GM21423 (cell line): ENCODE data around the gene CACHD1.

ENCODE experiments used
- ATAC-seq: cut with Tn5 transposase; IDR thresholded peaks from one replicate; pipeline ENCODE4 v1.9.1; 2021; ENCODE audit warnings: mild to moderate bottlenecking, moderate library complexity; ENCODE audit not compliant: unreplicated experiment

Gene CACHD1

DNA sequence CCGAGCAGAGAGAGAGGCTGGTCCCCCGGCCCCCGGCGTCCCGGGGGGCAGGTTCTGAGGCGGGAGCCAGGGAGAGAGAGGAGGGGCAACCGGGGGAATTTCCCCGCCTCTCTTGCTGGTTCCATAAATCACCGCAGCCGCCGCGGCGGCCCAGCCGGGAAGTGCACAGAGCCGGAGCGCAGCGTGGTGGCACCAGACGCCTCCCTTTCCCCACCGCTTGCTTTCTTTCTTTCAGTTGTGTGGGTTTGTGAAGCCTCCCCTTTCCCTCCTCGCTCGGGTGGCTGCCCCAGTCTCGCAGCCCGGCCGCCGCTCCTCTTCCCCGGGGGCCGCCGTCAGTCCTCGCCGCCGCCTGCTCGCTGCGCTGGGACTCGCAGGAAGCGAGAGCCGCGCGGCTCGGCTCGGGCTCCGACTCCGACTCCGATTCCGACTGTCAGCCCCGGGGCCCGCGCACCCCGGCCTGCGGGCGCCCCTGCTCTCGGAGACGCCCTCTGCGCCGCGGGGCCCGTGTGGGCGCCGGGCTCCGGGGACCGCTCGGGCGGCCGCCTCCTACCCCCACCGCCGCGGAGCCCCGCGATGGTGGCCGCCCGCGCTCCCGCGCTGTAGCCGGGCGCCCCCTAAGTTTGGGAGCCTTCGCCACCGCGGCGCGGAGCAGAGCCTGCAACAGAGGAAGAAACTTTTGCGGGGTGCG lies at the start of gene CACHD1:
Gene CACHD1 (plus strand): TSS at position 153 of the 688 bp plus-strand sequence. CDS start 616 bp downstream, outside the sequence.
- ATAC-seq = peak; percentile 81

DNA sequence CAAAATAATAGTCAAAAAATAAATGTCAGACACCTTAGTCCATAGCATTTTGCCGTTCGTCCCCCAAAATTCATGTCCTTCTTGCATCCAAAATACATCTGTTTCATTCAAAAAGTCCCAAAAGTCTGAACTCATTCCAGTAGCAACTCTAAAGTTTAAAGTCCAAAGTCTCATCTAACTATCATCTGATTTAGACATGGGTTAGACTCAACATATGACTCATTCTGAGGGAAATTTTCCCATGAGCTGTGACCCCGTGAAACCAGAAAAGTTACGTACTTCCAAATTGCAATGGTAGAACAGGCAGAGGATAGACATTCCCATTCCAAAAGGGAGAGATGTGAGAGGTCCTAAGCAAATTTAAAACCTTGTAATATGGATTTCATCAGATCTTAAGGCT lies 48.6 kb upstream of the CACHD1 start:
- ATAC-seq = no peak

DNA sequence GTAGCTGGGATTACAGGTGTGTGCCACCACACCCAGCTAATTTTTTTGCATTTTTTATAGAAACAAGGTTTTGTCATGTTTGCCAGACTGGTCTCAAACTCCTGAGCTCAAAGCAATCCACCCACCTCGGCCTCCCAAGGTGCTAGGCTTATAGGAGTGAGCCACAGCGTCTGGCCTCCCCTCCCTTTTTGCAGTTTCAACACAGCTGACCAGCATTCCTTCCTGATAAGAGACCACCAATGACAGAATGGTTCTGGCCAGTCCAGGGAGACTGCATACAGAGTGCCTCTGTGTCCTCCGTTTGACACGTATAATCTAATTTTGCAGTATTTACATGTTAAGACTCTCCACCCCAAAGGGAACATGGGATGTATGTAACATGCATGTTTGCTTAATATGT lies 46.4 kb upstream of the CACHD1 start:
- ATAC-seq = no peak

DNA sequence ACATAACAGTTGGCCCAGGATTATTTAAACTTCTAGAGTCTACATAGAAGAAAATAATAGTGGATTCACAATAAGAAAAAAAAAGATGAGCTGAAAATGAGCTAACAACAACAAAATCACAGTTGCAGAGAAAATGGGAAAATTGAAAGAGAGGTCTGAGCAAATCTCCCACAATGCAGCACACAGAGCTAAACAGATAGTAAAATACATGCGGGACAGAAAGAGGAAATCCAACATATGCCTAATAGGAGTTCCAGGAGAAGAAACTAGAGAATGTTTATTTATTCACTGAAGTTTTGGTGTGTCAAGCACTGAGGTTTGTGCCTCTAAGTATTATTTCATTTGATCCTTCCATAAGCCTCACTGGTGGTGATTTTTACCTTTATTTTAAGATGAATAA lies 45.5 kb upstream of the CACHD1 start:
- no peak for ATAC-seq

DNA sequence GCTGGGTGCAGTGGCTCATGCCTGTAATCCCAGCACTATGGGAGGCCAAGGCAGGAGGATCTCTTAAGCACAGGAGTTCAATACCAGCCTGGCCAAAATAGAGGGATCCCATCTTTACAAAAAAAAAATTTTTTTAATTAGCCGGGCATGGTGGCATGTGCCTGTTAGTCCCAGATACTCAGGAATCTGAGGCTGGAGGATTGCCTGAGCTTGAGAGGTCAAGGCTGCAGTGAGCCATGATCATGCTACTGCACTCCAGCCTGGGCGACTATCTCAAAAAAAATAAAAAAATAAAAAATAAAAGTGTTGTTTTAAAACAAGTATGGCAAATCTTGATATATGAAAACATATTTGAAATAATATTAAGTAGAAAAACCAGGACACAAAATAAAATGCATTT lies 44.4 kb upstream of the CACHD1 start:
- ATAC-seq = no peak

DNA sequence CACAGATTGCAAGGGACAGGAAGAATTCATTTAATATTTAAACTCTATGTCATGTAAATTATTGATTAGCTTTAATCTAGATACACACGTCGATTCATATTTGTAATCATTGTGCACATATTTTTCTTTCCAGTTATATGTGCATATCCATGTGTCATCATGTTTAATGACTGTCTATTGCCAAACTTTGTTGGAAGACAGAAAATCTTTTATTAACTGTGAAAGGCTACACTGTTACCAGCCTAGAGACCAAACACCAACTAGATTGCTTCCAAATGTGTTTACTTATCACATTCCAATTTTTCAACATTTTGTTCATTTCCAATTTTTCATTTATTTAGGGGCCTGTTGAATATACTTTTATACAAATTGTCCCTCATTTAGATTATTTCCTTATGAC lies 43.2 kb upstream of the CACHD1 start:
- no peak for ATAC-seq

DNA sequence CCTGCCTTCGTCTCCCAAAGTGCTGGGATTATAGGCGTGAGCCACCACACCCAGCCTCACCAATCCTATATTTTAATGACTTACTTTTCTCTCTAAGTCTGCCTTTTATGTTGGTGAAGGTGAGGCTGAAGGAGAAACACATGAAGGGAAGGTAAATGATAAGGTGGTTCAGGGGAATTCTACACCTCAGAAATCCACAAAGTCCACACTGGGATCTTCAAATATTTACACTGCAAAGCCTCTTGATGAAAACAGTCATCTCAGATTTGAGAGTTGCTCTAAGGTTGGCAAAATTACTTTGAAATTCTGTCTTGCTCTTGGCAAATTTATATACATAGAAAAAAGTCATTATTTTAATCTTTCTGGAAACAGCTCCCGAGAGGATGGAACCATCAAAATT lies 42.0 kb upstream of the CACHD1 start:
- no peak for ATAC-seq

DNA sequence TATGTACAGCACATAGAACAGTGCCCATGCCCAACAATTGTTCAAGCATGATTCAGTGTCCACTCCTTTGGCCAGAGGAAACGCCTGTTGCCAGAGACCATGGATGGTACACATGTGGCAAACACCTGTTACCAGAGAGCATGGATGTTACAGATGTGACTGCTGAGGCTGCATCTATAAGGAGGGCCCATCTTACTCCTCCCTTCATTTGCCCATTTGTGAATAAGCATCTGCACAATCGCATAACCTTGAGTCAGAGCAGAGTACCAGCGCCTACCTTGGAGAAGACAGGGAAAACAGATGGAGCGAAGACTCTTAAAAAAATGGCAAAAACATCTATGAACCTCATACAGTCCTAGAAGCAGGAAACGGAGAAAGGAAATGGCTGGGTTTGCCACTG lies 36.6 kb upstream of the CACHD1 start:
- ATAC-seq = no peak

DNA sequence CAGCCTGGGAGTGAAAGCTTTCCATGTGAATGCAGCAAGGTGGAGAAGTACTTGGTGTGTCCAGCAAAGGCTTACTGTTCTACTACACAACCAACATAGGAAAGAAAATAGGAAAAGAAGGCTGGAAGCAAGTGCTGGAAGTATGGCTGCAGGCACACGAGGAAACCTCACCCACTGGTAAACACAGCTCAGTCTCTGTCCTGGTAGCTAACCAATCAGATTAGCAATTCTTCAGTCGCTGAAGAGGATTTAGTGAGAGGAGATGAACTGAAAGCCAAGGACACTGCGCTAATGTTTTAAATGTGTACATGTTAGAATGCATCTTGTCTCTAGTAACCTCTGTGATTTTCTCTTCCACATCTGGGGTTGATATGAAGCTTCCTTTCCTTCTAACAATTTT lies 36.2 kb upstream of the CACHD1 start:
- ATAC-seq = no peak

DNA sequence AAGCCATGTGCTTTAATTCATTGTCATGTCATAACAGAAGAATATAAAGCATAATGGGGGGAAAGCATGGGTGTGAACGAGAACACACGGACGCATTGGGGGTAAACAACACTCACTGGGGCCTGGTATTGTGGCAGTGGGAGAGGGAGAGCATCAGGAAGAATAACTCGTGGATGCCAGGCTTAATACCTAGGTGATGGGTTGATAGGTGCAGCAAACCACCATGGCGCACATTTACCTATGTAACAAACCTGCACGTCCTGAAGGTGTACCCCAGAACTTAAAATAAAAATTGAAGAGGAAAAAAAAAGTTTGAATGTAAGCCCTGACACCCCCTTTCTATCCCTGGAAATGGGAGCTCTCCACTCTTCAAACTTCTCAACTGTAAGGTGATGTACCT lies 34.9 kb upstream of the CACHD1 start:
- no peak for ATAC-seq

DNA sequence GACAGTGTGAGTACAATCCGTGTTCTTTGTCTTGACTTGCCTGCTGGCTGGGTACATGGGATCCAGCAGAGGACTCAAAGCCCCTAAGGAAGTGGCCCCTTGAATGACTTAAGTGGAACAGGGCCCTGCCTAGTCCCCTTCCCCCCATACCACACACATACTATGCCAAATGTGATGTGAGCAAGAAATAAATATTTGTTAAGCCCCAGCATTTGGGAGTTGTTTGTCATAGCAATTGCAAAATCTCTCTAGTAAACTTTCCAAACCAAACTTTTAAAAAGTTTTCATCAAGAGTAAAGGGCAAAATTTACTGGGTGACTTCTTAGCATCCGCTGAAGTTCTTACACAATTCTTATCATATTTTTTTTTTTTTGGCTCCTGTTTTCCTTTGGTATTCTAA lies 32.5 kb upstream of the CACHD1 start:
- ATAC-seq = no peak

DNA sequence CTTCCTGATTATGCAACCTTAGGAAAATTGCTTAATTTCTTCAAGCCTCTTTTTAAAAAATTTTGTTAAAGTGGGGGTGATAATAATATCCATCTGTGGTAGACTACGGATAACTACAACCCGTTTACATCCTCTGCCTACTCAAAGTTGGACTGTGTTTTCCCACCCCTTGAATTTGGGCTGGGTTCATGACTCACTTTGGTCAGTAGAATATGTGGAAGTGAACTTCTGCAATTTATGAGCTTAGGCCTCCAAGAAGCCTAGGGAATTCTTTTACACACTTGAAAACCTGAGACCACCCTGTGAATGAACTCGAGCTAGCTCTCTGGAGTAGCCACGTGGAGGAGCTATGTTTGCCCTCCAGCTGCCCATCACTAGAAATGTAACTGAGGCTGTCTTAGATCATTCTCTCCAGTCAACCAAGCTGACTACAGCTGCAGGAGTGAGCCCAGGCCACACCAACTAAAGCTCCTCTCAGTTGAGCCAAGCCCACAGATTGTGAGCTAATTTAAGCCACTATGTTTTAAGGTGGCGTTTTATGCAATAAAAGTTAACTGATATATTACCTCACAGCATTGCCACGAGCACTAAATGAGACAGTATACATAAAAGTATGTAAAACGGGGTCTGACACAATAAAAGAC lies 29.6 kb upstream of the CACHD1 start:
- ATAC-seq = no peak

DNA sequence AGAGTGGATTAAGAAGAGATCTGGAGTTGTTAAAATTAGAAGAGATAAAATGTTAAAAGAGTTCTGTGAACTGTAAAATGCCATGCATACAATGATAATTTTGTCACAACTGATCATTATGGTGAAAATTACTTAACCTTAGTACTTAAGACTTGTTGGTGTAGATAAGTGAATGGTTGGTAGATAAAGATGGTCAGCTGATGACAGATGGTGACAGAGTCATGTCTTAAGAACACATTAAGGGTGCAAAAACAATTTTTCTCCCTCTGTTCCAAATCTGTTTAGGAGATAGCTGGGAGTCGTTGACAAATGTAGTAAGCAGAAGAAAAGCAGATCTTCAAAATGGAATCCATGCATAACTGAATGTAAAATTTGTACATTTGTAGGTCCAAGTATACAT lies 18.5 kb upstream of the CACHD1 start:
- ATAC-seq = no peak

DNA sequence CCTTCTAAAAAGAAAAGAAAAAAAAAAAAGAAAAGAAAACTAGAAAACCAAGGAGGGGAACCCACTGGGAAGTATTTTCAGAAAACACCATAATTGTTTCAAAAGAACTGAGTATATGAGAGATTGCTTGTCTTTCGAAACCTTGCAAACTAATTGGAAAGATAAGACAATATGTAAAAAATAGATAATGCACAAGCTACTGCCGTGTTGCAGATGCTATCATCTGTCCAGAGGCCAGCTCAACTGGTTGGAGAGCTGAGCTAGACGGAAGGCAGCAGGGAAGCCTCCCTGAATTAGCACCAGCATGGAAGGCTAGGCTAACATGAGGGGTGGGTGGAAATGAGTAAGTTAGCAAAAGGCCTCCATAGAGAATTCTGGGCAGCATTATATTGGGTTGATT lies 16.2 kb upstream of the CACHD1 start:
- ATAC-seq = no peak

DNA sequence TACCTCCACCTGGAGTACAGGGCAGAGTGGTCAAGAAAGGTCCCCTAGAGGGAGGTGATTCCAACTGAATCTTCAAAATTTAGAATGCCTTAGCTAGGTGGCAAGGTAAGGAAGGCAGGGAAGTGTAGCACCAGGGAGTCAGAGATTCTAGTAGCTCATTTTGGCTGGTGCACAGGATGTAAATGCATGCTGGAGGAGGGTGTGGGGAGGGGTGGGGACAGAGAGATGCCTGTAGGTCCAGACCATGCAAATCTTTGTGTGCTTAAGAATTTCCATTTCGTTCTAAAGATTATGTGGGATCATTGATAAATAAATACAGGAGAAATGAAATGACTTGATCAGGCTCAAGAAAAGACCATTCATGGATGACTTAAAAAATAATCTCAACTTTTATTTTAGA lies 11.0 kb upstream of the CACHD1 start:
- no peak for ATAC-seq

DNA sequence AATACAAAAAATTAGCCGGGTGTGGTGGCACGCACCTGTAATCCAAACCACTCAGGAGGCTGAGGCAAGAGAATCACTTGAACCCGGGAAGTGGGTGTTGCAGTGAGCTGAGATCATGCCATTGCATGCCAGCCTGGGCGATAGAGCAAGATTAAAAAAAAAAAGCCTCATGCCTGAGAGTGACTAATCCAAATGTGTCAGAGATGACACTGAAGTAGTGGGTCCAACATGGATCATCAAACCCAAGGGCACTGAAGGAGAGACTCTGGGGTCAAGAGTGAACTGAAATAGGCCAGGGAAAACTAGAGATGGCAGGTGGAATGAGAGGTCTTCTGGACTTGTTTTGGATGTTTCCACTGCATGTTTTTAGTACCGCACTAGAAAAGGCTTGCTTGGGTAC lies 10.2 kb upstream of the CACHD1 start:
- no peak for ATAC-seq

DNA sequence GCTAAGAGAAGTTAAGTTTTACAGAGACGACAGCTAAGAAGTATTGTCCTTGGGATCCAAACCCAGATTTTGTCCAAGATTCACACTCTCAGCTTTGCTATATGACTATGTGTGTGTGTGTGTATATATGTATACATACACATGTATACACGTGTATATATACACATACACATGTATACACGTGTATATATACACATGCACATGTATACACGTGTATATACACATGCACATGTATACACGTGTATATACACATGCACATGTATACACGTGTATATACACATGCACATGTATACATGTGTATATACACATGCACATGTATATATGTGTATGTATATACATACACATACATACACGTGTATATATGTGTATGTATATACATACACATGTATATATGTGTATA lies 3.9 kb upstream of the CACHD1 start:
- ATAC-seq = no peak

DNA sequence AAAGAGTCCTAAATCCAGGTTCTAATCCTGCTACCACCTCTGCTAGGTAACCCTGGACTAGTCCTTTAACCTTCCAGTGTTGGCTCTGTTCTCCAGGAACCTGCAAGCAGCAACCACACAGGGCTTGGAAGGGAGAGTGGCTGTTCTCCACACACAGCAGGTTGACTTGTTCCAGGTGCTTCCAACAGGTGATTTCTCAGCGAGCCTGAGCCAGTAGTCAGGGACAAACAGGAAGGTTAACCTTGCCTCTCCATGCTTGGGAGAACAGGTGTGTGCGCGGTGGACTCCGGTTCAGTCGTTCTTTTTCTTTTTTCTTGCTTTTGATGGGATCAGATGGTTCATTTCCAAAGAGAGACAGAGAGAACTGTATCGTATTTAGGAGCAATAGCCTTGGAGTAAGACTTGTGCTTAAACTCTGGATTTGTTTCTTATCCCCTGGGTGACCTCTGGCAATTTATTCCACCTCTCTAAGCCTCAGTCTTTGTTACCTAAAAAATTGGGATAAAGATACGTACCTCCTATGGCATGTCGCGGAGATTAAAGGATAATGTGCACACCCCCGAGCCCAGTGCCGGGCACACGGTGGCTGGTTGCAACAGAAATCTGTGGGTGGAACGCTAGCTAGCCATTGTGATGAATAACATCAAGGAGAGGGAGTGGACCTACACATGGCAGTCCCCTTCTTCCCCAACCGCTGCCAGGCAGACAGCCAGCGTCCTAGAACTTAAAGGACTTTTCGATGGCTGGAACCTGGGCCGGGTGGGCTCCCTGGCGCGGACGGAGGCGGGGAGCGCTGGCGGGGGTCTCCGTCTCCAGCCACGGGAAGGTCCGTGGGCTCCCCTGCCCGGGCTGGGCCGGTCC lies 583 bp upstream of the CACHD1 start:
- ATAC-seq = no peak

DNA sequence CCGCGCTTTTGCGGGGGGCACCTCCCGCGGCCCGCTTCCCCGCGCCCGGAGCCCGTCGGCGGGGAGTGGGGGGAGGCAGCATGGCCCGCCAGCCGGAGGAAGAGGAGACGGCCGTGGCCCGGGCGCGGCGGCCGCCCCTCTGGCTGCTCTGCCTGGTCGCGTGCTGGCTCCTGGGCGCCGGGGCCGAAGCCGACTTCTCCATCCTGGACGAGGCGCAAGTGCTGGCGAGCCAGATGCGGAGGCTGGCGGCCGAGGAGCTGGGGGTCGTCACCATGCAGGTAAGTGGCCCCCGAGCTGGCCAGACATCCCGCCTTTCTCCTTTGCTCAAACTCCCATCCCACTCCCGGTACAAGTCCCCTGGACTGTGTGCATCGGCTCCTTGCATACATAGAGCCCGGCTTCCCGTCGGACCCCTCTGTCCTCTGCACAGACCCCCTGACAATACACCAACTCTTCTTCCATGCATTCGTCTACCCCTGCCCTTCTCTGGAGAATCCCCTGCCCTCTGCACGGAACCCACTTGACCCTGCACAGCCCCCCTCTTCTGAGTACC lies 812 bp downstream of the CACHD1 start:
- ATAC-seq = no peak

DNA sequence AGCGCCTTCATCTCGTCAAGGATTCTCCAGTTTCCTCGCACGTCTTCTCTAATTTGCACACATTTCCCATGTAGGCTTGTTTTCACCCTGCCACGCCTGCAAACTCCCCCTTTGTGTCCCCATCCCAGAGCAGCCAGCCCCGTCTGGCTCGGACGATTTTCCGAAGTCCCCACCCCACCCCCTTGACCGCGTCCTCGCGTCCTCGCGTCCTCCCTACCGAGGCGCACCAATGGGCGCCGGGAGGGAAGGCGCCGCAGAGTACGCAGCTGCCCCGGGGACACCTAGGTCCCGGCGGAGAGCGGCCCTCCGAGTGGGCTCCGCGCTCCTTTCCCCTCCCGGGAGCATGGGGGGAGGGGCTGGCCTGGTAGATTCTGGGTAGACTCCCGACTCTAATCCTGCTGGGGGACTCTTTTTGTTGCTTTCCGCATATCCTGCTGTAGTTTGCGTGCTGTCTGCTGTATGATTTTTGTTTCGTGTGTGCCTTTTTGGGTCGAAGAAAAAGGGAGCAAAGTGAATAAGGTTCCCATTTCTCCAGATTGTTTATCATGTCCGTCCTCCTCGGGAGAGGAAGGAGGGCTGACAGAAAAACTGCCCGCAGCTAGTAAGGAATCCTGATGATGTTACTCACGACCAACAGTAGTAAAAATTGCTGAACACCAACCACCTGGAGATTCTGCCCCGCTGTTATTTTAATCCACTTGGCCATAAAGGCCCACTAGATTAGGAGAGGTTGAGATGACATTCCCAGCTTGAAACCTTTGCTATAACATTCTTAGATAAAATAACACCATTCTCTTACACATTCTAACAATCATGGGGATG lies 1.5 kb downstream of the CACHD1 start:
- no peak for ATAC-seq

DNA sequence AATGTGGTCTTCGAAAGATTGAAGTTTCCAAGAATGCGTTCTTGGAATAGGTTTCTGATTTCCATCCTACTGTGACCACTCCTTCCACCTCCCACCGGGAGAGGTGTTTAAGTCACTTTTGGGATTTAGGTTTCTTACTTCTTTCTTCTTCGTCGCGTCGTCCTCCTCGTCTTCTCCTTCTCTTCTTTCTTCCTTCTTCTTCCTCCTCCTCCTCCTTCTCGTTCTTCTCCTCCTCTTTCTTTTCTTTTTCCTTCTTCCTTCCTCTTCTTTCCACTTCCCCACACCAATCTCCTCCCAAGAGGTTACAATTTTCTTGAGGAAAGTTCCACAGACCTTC lies 2.1 kb downstream of the CACHD1 start:
- no peak for ATAC-seq
